H9 (cell line): ENCODE measurements around the gene C16orf89. TPM values are rescaled to one million over a fixed set of nuclear protein-coding genes. Genes with fewer than 3 reads are reported as not detected.
A peak's percentile ranks its signal among the peaks of the same experiment; 100 is the strongest.

ENCODE experiments used
- DNase-seq: peaks from one replicate; pipeline ENCODE4 v3.0.0-alpha.2; 2017
- H2AFZ ChIP-seq: one replicate; pipeline ENCODE4 v1.6.1; 2013; ENCODE audit warnings: mild to moderate bottlenecking, low read length, control low read depth, moderate library complexity
- H2AK5ac ChIP-seq: 2 replicates; pipeline ENCODE4 v1.6.1; 2013; ENCODE audit warnings: low read length, control low read depth, mixed read lengths; ENCODE audit not compliant: insufficient read length
- H2BK120ac ChIP-seq: one replicate; pipeline ENCODE4 v1.6.1; 2013; ENCODE audit warnings: low read depth, mild to moderate bottlenecking, low read length, control low read depth, inconsistent platforms; ENCODE audit not compliant: poor library complexity, severe bottlenecking
- H2BK12ac ChIP-seq: 2 replicates; pipeline ENCODE4 v1.6.1; 2013; ENCODE audit warnings: low read length, control low read depth, mixed read lengths, low read depth; ENCODE audit not compliant: insufficient read length
- H2BK15ac ChIP-seq: 2 replicates; pipeline ENCODE4 v1.6.1; 2013; ENCODE audit warnings: low read depth, low read length, control low read depth
- H2BK20ac ChIP-seq: one replicate; pipeline ENCODE4 v1.6.1; 2013; ENCODE audit warnings: low read depth, mild to moderate bottlenecking, low read length, control low read depth, inconsistent platforms; ENCODE audit not compliant: poor library complexity, severe bottlenecking
- H2BK5ac ChIP-seq: 2 replicates; pipeline ENCODE4 v1.6.1; 2013; ENCODE audit warnings: low read length, control low read depth, mixed read lengths; ENCODE audit not compliant: insufficient read length
- H3K14ac ChIP-seq: 2 replicates; pipeline ENCODE4 v1.6.1; 2013; ENCODE audit warnings: low read length, control low read depth; ENCODE audit not compliant: insufficient read depth
- H3K18ac ChIP-seq: 2 replicates; pipeline ENCODE4 v1.6.1; 2013; ENCODE audit warnings: low read depth, mild to moderate bottlenecking, mixed read lengths, low read length, control low read depth; ENCODE audit not compliant: insufficient read length
- H3K23ac ChIP-seq: 2 replicates; pipeline ENCODE4 v1.6.1; 2013; ENCODE audit warnings: low read length, control low read depth, mixed read lengths, low read depth; ENCODE audit not compliant: insufficient read length
- H3K23me2 ChIP-seq: 2 replicates; pipeline ENCODE4 v1.6.1; 2013; ENCODE audit warnings: low read depth, mild to moderate bottlenecking, mixed read lengths, low read length, control low read depth; ENCODE audit not compliant: insufficient read length, poor library complexity, severe bottlenecking
- H3K27ac ChIP-seq: 2 replicates; pipeline ENCODE4 v1.5.1; 2013; ENCODE audit warnings: low read length, control low read depth, mixed read lengths, low read depth; ENCODE audit not compliant: insufficient read length
- H3K27me3 ChIP-seq: 2 replicates; pipeline ENCODE4 v1.6.1; 2013; ENCODE audit warnings: low read length, control low read depth, inconsistent platforms; ENCODE audit not compliant: insufficient read depth
- H3K4ac ChIP-seq: 2 replicates; pipeline ENCODE4 v1.6.1; 2013; ENCODE audit warnings: low read depth, mild to moderate bottlenecking, control low read depth, inconsistent platforms, low read length, moderate library complexity
- H3K4me1 ChIP-seq: 2 replicates; pipeline ENCODE4 v1.6.1; 2013; ENCODE audit warnings: low read length, control low read depth, inconsistent platforms; ENCODE audit not compliant: insufficient read depth
- H3K4me2 ChIP-seq: 2 replicates; pipeline ENCODE4 v1.6.1; 2013; ENCODE audit warnings: low read length, control low read depth, mixed read lengths; ENCODE audit not compliant: insufficient read length, insufficient read depth
- H3K56ac ChIP-seq: 2 replicates; pipeline ENCODE4 v1.6.1; 2013; ENCODE audit warnings: low read depth, mild to moderate bottlenecking, mixed read lengths, low read length, control low read depth; ENCODE audit not compliant: insufficient read length
- H3K79me1 ChIP-seq: 2 replicates; pipeline ENCODE4 v1.6.1; 2013; ENCODE audit warnings: low read depth, mild to moderate bottlenecking, moderate library complexity, low read length, control low read depth, inconsistent platforms; ENCODE audit not compliant: insufficient read depth, poor library complexity, severe bottlenecking
- H3K79me2 ChIP-seq: 2 replicates; pipeline ENCODE4 v1.6.1; 2013; ENCODE audit warnings: low read length, control low read depth, inconsistent platforms; ENCODE audit not compliant: insufficient read depth
- H3K9ac ChIP-seq: 2 replicates; pipeline ENCODE4 v1.6.1; 2013; ENCODE audit warnings: low read length, control low read depth, mixed read lengths; ENCODE audit not compliant: insufficient read length; ENCODE audit errors: extremely low read depth
- H3K9me3 ChIP-seq: one replicate; pipeline ENCODE4 v1.6.1; 2013; ENCODE audit warnings: low read depth, low read length, inconsistent platforms; ENCODE audit not compliant: control insufficient read depth
- H3T11ph ChIP-seq: one replicate; pipeline ENCODE4 v1.6.1; 2013; ENCODE audit warnings: mild to moderate bottlenecking, low read length, control low read depth, inconsistent platforms
- H4K20me1 ChIP-seq: one replicate; pipeline ENCODE4 v1.6.1; 2013; ENCODE audit not compliant: control insufficient read depth, insufficient read length, insufficient read depth
- H4K5ac ChIP-seq: 2 replicates; pipeline ENCODE4 v1.6.1; 2013; ENCODE audit warnings: low read depth, mild to moderate bottlenecking, mixed read lengths, low read length, control low read depth; ENCODE audit not compliant: insufficient read length
- H4K8ac ChIP-seq: replicated peaks from 2 replicates; pipeline ENCODE4 v1.6.1; 2013; ENCODE audit warnings: low read length, control low read depth, mixed read lengths, low read depth; ENCODE audit not compliant: insufficient read length
- H4K91ac ChIP-seq: 2 replicates; pipeline ENCODE4 v1.6.1; 2013; ENCODE audit warnings: low read depth, mild to moderate bottlenecking, moderate library complexity, mixed read lengths, low read length, control low read depth; ENCODE audit not compliant: insufficient read length
- H3K27ac Mint-ChIP-seq, 3 experiments: 2 replicates in 2 of 3; 3 replicates in 1 of 3; pipeline ENCODE4 v1.8.0; 2020 to 2021; ENCODE audit warnings: mixed read lengths in 3 of 3, mild to moderate bottlenecking in 1 of 3, moderate library complexity in 1 of 3
- H3K27me3 Mint-ChIP-seq: 2 replicates; pipeline ENCODE4 v1.8.0; 2021; ENCODE audit warnings: low read depth, mild to moderate bottlenecking, moderate library complexity, mixed read lengths
- H3K36me3 Mint-ChIP-seq, 3 experiments: 2 replicates in 2 of 3; 3 replicates in 1 of 3; pipeline ENCODE4 v1.8.0; 2020 to 2021; ENCODE audit warnings: low read depth in 3 of 3, mixed read lengths in 3 of 3; ENCODE audit not compliant: insufficient read depth in 1 of 3
- H3K4me1 Mint-ChIP-seq, 2 experiments: 2 replicates each; pipeline ENCODE4 v1.8.0; 2020; ENCODE audit warnings: mixed read lengths in 2 of 2
- H3K4me3 Mint-ChIP-seq, 2 experiments: 2 replicates in 1 of 2; 3 replicates in 1 of 2; pipeline ENCODE4 v1.8.0; 2020 to 2021; ENCODE audit warnings: mild to moderate bottlenecking in 2 of 2, mixed read lengths in 2 of 2, moderate library complexity in 1 of 2
- H3K9me3 Mint-ChIP-seq, 2 experiments: 2 replicates in 1 of 2; 3 replicates in 1 of 2; pipeline ENCODE4 v1.8.0; 2020; ENCODE audit warnings: mild to moderate bottlenecking in 2 of 2, mixed read lengths in 2 of 2, moderate library complexity in 1 of 2
- CTCF ChIP-seq: fragments of 200-600 bp; sonication (generic); conservative IDR thresholded peaks from 3 replicates; pipeline ENCODE4 v1.8.0; 2021; ENCODE audit warnings: antibody characterized with exemption, mild to moderate bottlenecking
- WGBS: extraction: QIAGEN DNeasy Blood & Tissue Kit; methylation state at CpG from one replicate; pipeline ENCODE4 v1.1.7; 2013; ENCODE audit warnings: missing lambda C conversion rate, low lambda C conversion rate, mixed read lengths; ENCODE audit not compliant: insufficient read length; ENCODE audit errors: extremely low coverage; 5-methylcytosine and 5-hydroxymethylcytosine counted together
- total RNA-seq: library from RNA; stranded (reverse); gene quantifications from 2 replicates; pipeline ENCODE4 v1.2.1, GENCODE V29; 2021

Gene C16orf89
- total RNA-seq, 1 experiment from 2014 or later: 2.5 TPM

DNA sequence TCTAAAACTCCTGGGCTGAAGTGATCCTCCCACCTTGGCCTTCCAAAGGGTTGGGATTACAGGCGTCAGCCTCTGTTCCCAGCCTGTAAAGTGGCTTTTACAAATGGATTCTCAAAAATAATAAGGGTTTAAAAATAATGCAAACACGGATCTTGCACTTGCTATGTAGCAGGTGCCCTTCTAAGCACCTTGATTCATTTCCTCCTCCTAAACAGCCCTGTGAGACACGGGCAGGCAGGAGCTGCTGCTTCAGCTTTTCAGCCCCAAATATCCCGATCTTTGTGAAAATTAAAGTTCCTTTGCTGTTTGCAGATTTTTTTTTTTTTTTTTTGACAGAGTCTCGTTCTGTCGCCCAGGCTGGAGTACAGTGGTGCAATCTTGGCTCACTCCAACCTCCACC, 63.8 kb downstream of the C16orf89 start:
- H4K5ac ChIP-seq: no peak overlapping the region
- Mint-ChIP-seq H3K4me3 (no peak overlapping the region), H3K27ac (0 out of 7 replicates have a peak overlapping the region, but pooled peaks of 1 of the 3 experiments have one; percentile 47), H3K9me3 (no peaks in the 10 kb centered on the region), H3K4me1 (no peaks in the 10 kb centered on the region), H3K27me3 (peaks cover 3% of the 10 kb centered on the region; the same call in 1 of the 2 replicates), H3K36me3 (no peaks in the 10 kb centered on the region)
- H3K9ac ChIP-seq: no peak overlapping the region
- no peaks in the 10 kb centered on the region for H3K23me2 ChIP-seq
- no peak overlapping the region for H2BK5ac ChIP-seq
- H3K23ac ChIP-seq: no peak overlapping the region
- TF ChIP-seq CTCF: no peak
- no peaks in the 10 kb centered on the region for H4K20me1 ChIP-seq
- no peaks in the 10 kb centered on the region for H3K27me3 ChIP-seq
- H2BK120ac ChIP-seq: no peak overlapping the region
- H3K4me2 ChIP-seq: no peak overlapping the region
- no peak overlapping the region for H3T11ph ChIP-seq
- no peak overlapping the region for H2BK20ac ChIP-seq
- no CpG with 5 or more reads among the region's 6 CpGs for WGBS
- no peaks in the 10 kb centered on the region for H3K4me1 ChIP-seq
- H3K18ac ChIP-seq: no peak overlapping the region
- no peak overlapping the region for H2AK5ac ChIP-seq
- H3K4ac ChIP-seq: no peak overlapping the region
- no peak for DNase-seq
- H3K56ac ChIP-seq: no peak overlapping the region
- no peaks in the 10 kb centered on the region for H3K79me2 ChIP-seq
- no peak overlapping the region for H2BK15ac ChIP-seq
- H3K9me3 ChIP-seq: no peaks in the 10 kb centered on the region
- H2AFZ ChIP-seq: no peak overlapping the region
- H4K91ac ChIP-seq: no peak overlapping the region
- no peak overlapping the region for H4K8ac ChIP-seq
- H3K27ac ChIP-seq: no peak overlapping the region
- no peaks in the 10 kb centered on the region for H3K79me1 ChIP-seq
- H2BK12ac ChIP-seq: no peak overlapping the region
- no peak overlapping the region for H3K14ac ChIP-seq
